ENCODE results near the gene HSPG2. TPM values are rescaled to one million over a fixed set of nuclear protein-coding genes. Genes with fewer than 3 reads are reported as not detected.

HSPG2 gene
- total and polyA plus RNA-seq, 4 experiments from 2014 or later = 1.2 TPM; not detected in 2

- Histone ChIP-seq H3K4me1 (ENCODE audit: insufficient read depth, low read length) (no peaks in the 10 kb centered on the region), H3K9me3 (ENCODE audit: control insufficient read depth in 1 of 2, low read length in 2 of 2) (no peaks in the 10 kb centered on the region), H3K27ac (ENCODE audit: low read depth, low read length) (no peak overlapping the region), H3K27me3 (ENCODE audit: insufficient read depth, low read length) (no peaks in the 10 kb centered on the region), H3K4me3 (ENCODE audit: low read length in 2 of 2) (no peak overlapping the region), H3K36me3 (ENCODE audit: insufficient read depth, low read length) (no peaks in the 10 kb centered on the region)
- no peak overlapping the region for H3K27ac Mint-ChIP-seq
- H3K27me3 Mint-ChIP-seq = no peaks in the 10 kb centered on the region
- no peaks in the 10 kb centered on the region for H3K36me3 Mint-ChIP-seq
- H3K4me1 Mint-ChIP-seq = peaks cover 0 to 2% (median 0%) of the 10 kb centered on the region in 4 donors
- ChIA-PET CTCF (ENCODE audit: partially characterized antibody) (no interaction called here), POLR2A (ENCODE audit: partially characterized antibody) (no interaction called here)
- no peak overlapping the region for H3K4me3 Mint-ChIP-seq
- H3K9me3 Mint-ChIP-seq = no peaks in the 10 kb centered on the region
- intact Hi-C loops (cut with micrococcal nuclease) = no loop called here
- no peak for DNase-seq
Measured at GRCh38 chr1:21859669-21860179, 77.4 kb downstream of the HSPG2 start.

GRCh38 chr1:21857840-21858670 lies 79.1 kb downstream of the HSPG2 start:
- POLR2A ChIA-PET (ENCODE audit: partially characterized antibody) = no interaction called here
- H3K4me3 Mint-ChIP-seq = no peak overlapping the region

GRCh38 chr1:21857142-21857839 lies 79.8 kb downstream of the HSPG2 start:
- H3K4me3 Mint-ChIP-seq = no peak overlapping the region
- DNase-seq = peak in 1 of 5 donors; percentile 31
- no peaks in the 10 kb centered on the region for H3K27me3 Mint-ChIP-seq
- H3K4me1 Mint-ChIP-seq = peaks cover 0 to 2% (median 0%) of the 10 kb centered on the region in 4 donors
- no peaks in the 10 kb centered on the region for H3K4me1 ChIP-seq (ENCODE audit: insufficient read depth, low read length)
- H3K4me3 ChIP-seq (ENCODE audit: low read length in 2 of 2) = no peak overlapping the region
- no peak overlapping the region for H3K27ac ChIP-seq (ENCODE audit: low read depth, low read length)
- H3K36me3 ChIP-seq (ENCODE audit: insufficient read depth, low read length) = no peaks in the 10 kb centered on the region
- CTCF ChIA-PET (ENCODE audit: partially characterized antibody) = no interaction called here
- H3K9me3 Mint-ChIP-seq = no peaks in the 10 kb centered on the region
- no peaks in the 10 kb centered on the region for H3K9me3 ChIP-seq (ENCODE audit: control insufficient read depth in 1 of 2, low read length in 2 of 2)
- intact Hi-C loops (cut with micrococcal nuclease) = no loop called here
- no peaks in the 10 kb centered on the region for H3K27me3 ChIP-seq (ENCODE audit: insufficient read depth, low read length)
- POLR2A ChIA-PET (ENCODE audit: partially characterized antibody) = no interaction called here
- H3K36me3 Mint-ChIP-seq = no peaks in the 10 kb centered on the region
- peak overlapping the region in 1 of 7 donors; percentile 30 for H3K27ac Mint-ChIP-seq

More at GRCh38 chr1:21857840-21858670, 79.1 kb downstream of the HSPG2 start:
- H3K9me3 Mint-ChIP-seq = no peaks in the 10 kb centered on the region
- DNase-seq = peak in 1 of 5 donors; percentile 34
- H3K27ac ChIP-seq (ENCODE audit: low read depth, low read length) = no peak overlapping the region
- no peaks in the 10 kb centered on the region for H3K36me3 Mint-ChIP-seq
- CTCF ChIA-PET (ENCODE audit: partially characterized antibody) = no interaction called here
- intact Hi-C loops (cut with micrococcal nuclease) = no loop called here
- H3K27ac Mint-ChIP-seq = peak overlapping the region in 1 of 7 donors; percentile 30
- H3K36me3 ChIP-seq (ENCODE audit: insufficient read depth, low read length) = no peaks in the 10 kb centered on the region
- no peaks in the 10 kb centered on the region for H3K4me1 ChIP-seq (ENCODE audit: insufficient read depth, low read length)
- H3K4me3 ChIP-seq (ENCODE audit: low read length in 2 of 2) = no peak overlapping the region
- H3K27me3 Mint-ChIP-seq = no peaks in the 10 kb centered on the region
- no peaks in the 10 kb centered on the region for H3K9me3 ChIP-seq (ENCODE audit: control insufficient read depth in 1 of 2, low read length in 2 of 2)
- H3K27me3 ChIP-seq (ENCODE audit: insufficient read depth, low read length) = no peaks in the 10 kb centered on the region
- peaks cover 0 to 2% (median 0%) of the 10 kb centered on the region in 4 donors for H3K4me1 Mint-ChIP-seq

GRCh38 chr1:21855257-21856096 lies 81.6 kb downstream of the HSPG2 start:
- peaks cover 0 to 2% (median 0%) of the 10 kb centered on the region in 4 donors for H3K4me1 Mint-ChIP-seq
- ChIA-PET CTCF (ENCODE audit: partially characterized antibody) (no interaction called here), POLR2A (ENCODE audit: partially characterized antibody) (no interaction called here)
- intact Hi-C loops (cut with micrococcal nuclease) = no loop called here
- H3K4me1 ChIP-seq (ENCODE audit: insufficient read depth, low read length) = no peaks in the 10 kb centered on the region
- DNase-seq = no peak
- no peaks in the 10 kb centered on the region for H3K27me3 ChIP-seq (ENCODE audit: insufficient read depth, low read length)
- no peaks in the 10 kb centered on the region for H3K36me3 Mint-ChIP-seq
- H3K27me3 Mint-ChIP-seq = no peaks in the 10 kb centered on the region
- no peak overlapping the region for H3K27ac ChIP-seq (ENCODE audit: low read depth, low read length)
- H3K36me3 ChIP-seq (ENCODE audit: insufficient read depth, low read length) = no peaks in the 10 kb centered on the region
- H3K9me3 ChIP-seq (ENCODE audit: control insufficient read depth in 1 of 2, low read length in 2 of 2) = no peaks in the 10 kb centered on the region
- H3K9me3 Mint-ChIP-seq = no peaks in the 10 kb centered on the region
- H3K4me3 ChIP-seq (ENCODE audit: low read length in 2 of 2) = no peak overlapping the region
- no peak overlapping the region for H3K27ac Mint-ChIP-seq
- H3K4me3 Mint-ChIP-seq = no peak overlapping the region

- no peaks in the 10 kb centered on the region for H3K9me3 ChIP-seq (ENCODE audit: control insufficient read depth in 1 of 2, low read length in 2 of 2)
- DNase-seq = no peak
- Mint-ChIP-seq H3K4me3 (no peak overlapping the region), H3K9me3 (no peaks in the 10 kb centered on the region), H3K36me3 (no peaks in the 10 kb centered on the region), H3K27me3 (no peaks in the 10 kb centered on the region), H3K4me1 (peaks cover 0 to 2% (median 0%) of the 10 kb centered on the region in 4 donors), H3K27ac (no peak overlapping the region)
- H3K36me3 ChIP-seq (ENCODE audit: insufficient read depth, low read length) = no peaks in the 10 kb centered on the region
- H3K27me3 ChIP-seq (ENCODE audit: insufficient read depth, low read length) = no peaks in the 10 kb centered on the region
- ChIA-PET CTCF (ENCODE audit: partially characterized antibody) (no interaction called here), POLR2A (ENCODE audit: partially characterized antibody) (no interaction called here)
- H3K4me3 ChIP-seq (ENCODE audit: low read length in 2 of 2) = no peak overlapping the region
- intact Hi-C loops (cut with micrococcal nuclease) = no loop called here
- H3K27ac ChIP-seq (ENCODE audit: low read depth, low read length) = no peak overlapping the region
- H3K4me1 ChIP-seq (ENCODE audit: insufficient read depth, low read length) = no peaks in the 10 kb centered on the region
Measured at GRCh38 chr1:21854751-21855131, 82.4 kb downstream of the HSPG2 start.

GRCh38 chr1:21854090-21854750 lies 82.9 kb downstream of the HSPG2 start:
- ChIA-PET CTCF (ENCODE audit: partially characterized antibody) (interaction anchor here (0.6 kb wide), 1 partner anchor 12 kb away, joined by 4 read pairs; no protein-coding TSS in a partner anchor), POLR2A (ENCODE audit: partially characterized antibody) (no interaction called here)
- Mint-ChIP-seq H3K27me3 (no peaks in the 10 kb centered on the region), H3K4me1 (peaks cover 0 to 2% (median 0%) of the 10 kb centered on the region in 4 donors), H3K27ac (no peak overlapping the region), H3K9me3 (no peaks in the 10 kb centered on the region), H3K36me3 (no peaks in the 10 kb centered on the region), H3K4me3 (no peak overlapping the region)
- DNase-seq = no peak
- Histone ChIP-seq H3K4me1 (ENCODE audit: insufficient read depth, low read length) (no peaks in the 10 kb centered on the region), H3K36me3 (ENCODE audit: insufficient read depth, low read length) (no peaks in the 10 kb centered on the region), H3K9me3 (ENCODE audit: control insufficient read depth in 1 of 2, low read length in 2 of 2) (no peaks in the 10 kb centered on the region), H3K27me3 (ENCODE audit: insufficient read depth, low read length) (no peaks in the 10 kb centered on the region), H3K27ac (ENCODE audit: low read depth, low read length) (no peak overlapping the region), H3K4me3 (ENCODE audit: low read length in 2 of 2) (no peak overlapping the region)
- intact Hi-C loops (cut with micrococcal nuclease) = no loop called here

All from CD4-positive, alpha-beta memory T cell (primary cell).